ENCODE results near the gene C16orf87.

- TF ChIP-seq GABPA (IDR thresholded peaks at IDR 0.05; ENCODE audit: low read depth) = no peak
- TF ChIP-seq POLR2AphosphoS5 (IDR thresholded peaks at IDR 0.05; ENCODE audit: low read depth) = no peak
- TF ChIP-seq CTCF (IDR thresholded peaks at IDR 0.05; ENCODE audit: insufficient read depth, low read length) = no peak
- TF ChIP-seq REST (IDR thresholded peaks at IDR 0.05; ENCODE audit: insufficient replicate concordance, low read depth) = no peak
- no peak for TF ChIP-seq SPI1 (IDR thresholded peaks at IDR 0.05; ENCODE audit: borderline replicate concordance, low read depth)
Observed at GRCh38 chr16:46813611-46814010, 17.4 kb downstream of the C16orf87 start.

Data from HL-60 (cell line).